Endodermal cell (in vitro differentiated cells): ENCODE results near the gene SFT2D1. TPM values are rescaled to one million over a fixed set of nuclear protein-coding genes. Genes with fewer than 3 reads are reported as not detected.
A peak's percentile ranks its signal among the peaks of the same experiment; 100 is the strongest.

Experiments
- DNase-seq: peaks from one replicate; pipeline ENCODE4 v3.0.0-alpha.2; 2017
- H3K27ac ChIP-seq: 2 replicates; pipeline ENCODE4 v1.5.1; 2013; ENCODE audit warnings: mild to moderate bottlenecking, low read depth, low read length, moderate library complexity
- H3K27me3 ChIP-seq: 2 replicates; pipeline ENCODE4 v1.6.1; 2013; ENCODE audit warnings: mild to moderate bottlenecking, low read length, moderate library complexity; ENCODE audit not compliant: insufficient read depth, control insufficient read depth, poor library complexity, severe bottlenecking
- H3K36me3 ChIP-seq: 2 replicates; pipeline ENCODE4 v1.7.0; 2013; ENCODE audit warnings: mild to moderate bottlenecking, low read length, moderate library complexity; ENCODE audit not compliant: control insufficient read depth, insufficient read depth
- H3K4me1 ChIP-seq: one replicate; pipeline ENCODE4 v1.7.0; 2013; ENCODE audit warnings: low read length; ENCODE audit not compliant: control insufficient read depth, insufficient read depth
- H3K4me3 ChIP-seq: 2 replicates; pipeline ENCODE4 v1.5.1; 2013; ENCODE audit warnings: mild to moderate bottlenecking, low read length, moderate library complexity
- H3K9ac ChIP-seq: 2 replicates; pipeline ENCODE4 v1.6.1; 2013; ENCODE audit warnings: mild to moderate bottlenecking, low read length, moderate library complexity; ENCODE audit not compliant: poor library complexity, severe bottlenecking; ENCODE audit errors: extremely low read depth
- H3K9me3 ChIP-seq: 2 replicates; pipeline ENCODE4 v1.6.1; 2013; ENCODE audit warnings: mild to moderate bottlenecking, low read length, moderate library complexity; ENCODE audit not compliant: control insufficient read depth
- H3K27ac Mint-ChIP-seq: 2 replicates; pipeline ENCODE4 v1.8.0; 2020; ENCODE audit warnings: mixed read lengths
- H3K27me3 Mint-ChIP-seq: 2 replicates; pipeline ENCODE4 v1.8.0; 2021; ENCODE audit warnings: mild to moderate bottlenecking, mixed read lengths; ENCODE audit not compliant: insufficient read depth
- H3K36me3 Mint-ChIP-seq: 2 replicates; pipeline ENCODE4 v1.8.0; 2020; ENCODE audit warnings: low read depth, mixed read lengths
- H3K4me1 Mint-ChIP-seq: 2 replicates; pipeline ENCODE4 v1.8.0; 2020; ENCODE audit warnings: mixed read lengths
- H3K4me3 Mint-ChIP-seq: 2 replicates; pipeline ENCODE4 v1.8.0; 2020; ENCODE audit warnings: mild to moderate bottlenecking, moderate library complexity, mixed read lengths
- H3K9me3 Mint-ChIP-seq: 2 replicates; pipeline ENCODE4 v1.8.0; 2020; ENCODE audit warnings: mild to moderate bottlenecking, mixed read lengths
- WGBS, 2 experiments: methylation state at CpG; one replicate each; pipeline versions ENCODE4 v1.1.5 to v1.1.7; 2013; ENCODE audit warnings: missing lambda C conversion rate in 2 of 2, mixed read lengths in 1 of 2; ENCODE audit not compliant: insufficient coverage in 1 of 2, insufficient read length in 1 of 2; 5-methylcytosine and 5-hydroxymethylcytosine counted together
- total RNA-seq, 2 donors: library from RNA; stranded (reverse); fragmentation: NEBNext Ultra II Directional in 1 of 2; extraction: Animal tissue kit (Norgen Biotek cat#: 25700) in 1 of 2; gene quantifications; 2 replicates in 1 of 2; 3 replicates in 1 of 2; pipeline ENCODE4 v1.2.1, GENCODE V29; 2021
- TF ChIP-seq, protein P1 (sequence below): fragments of 200-600 bp; sonication (generic); conservative IDR thresholded peaks from 2 replicates; pipeline ENCODE4 v1.5.0; 2021; ENCODE audit warnings: antibody characterized with exemption, mild to moderate bottlenecking

Gene SFT2D1
- total RNA-seq, 2 donors from 2014 or later = 42.4 to 53.9 TPM

DNA sequence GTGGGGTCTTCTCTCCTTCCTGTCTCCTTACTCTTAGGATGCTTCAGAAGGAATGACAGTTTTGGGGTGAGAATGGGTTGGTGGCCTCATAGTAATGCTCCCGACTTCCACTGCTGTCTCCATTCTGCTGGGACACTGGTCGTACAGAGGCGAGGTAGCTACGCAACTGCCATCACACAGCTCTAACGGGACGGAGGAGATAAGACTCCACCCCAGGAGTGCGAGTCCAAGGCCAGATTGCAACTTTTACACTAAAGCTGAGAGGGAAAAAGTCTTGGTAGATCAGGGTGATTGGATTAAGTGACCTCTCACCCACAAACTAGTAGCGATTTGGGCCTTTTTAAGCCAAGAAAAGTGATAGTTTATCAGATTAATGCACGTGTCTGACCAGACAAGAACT, 32.4 kb downstream of the SFT2D1 start:
- H3K27ac ChIP-seq = no peak overlapping the region
- WGBS, 2 experiments = 91 to 92% methylated on average over 9 of the region's 9 CpGs
- H3K27me3 ChIP-seq = peaks cover 56% of the 10 kb centered on the region
- no peak overlapping the region for H3K9ac ChIP-seq
- Mint-ChIP-seq H3K27ac (no peak overlapping the region), H3K27me3 (peaks cover 54% of the 10 kb centered on the region), H3K9me3 (no peaks in the 10 kb centered on the region), H3K4me1 (peaks cover 20% of the 10 kb centered on the region), H3K36me3 (no peaks in the 10 kb centered on the region), H3K4me3 (no peak overlapping the region)
- no peaks in the 10 kb centered on the region for H3K4me1 ChIP-seq
- H3K9me3 ChIP-seq = no peaks in the 10 kb centered on the region
- no peak for DNase-seq
- TF ChIP-seq, protein P1, sequence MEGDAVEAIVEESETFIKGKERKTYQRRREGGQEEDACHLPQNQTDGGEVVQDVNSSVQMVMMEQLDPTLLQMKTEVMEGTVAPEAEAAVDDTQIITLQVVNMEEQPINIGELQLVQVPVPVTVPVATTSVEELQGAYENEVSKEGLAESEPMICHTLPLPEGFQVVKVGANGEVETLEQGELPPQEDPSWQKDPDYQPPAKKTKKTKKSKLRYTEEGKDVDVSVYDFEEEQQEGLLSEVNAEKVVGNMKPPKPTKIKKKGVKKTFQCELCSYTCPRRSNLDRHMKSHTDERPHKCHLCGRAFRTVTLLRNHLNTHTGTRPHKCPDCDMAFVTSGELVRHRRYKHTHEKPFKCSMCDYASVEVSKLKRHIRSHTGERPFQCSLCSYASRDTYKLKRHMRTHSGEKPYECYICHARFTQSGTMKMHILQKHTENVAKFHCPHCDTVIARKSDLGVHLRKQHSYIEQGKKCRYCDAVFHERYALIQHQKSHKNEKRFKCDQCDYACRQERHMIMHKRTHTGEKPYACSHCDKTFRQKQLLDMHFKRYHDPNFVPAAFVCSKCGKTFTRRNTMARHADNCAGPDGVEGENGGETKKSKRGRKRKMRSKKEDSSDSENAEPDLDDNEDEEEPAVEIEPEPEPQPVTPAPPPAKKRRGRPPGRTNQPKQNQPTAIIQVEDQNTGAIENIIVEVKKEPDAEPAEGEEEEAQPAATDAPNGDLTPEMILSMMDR = no peak
- H3K36me3 ChIP-seq = no peaks in the 10 kb centered on the region
- no peak overlapping the region for H3K4me3 ChIP-seq

DNA sequence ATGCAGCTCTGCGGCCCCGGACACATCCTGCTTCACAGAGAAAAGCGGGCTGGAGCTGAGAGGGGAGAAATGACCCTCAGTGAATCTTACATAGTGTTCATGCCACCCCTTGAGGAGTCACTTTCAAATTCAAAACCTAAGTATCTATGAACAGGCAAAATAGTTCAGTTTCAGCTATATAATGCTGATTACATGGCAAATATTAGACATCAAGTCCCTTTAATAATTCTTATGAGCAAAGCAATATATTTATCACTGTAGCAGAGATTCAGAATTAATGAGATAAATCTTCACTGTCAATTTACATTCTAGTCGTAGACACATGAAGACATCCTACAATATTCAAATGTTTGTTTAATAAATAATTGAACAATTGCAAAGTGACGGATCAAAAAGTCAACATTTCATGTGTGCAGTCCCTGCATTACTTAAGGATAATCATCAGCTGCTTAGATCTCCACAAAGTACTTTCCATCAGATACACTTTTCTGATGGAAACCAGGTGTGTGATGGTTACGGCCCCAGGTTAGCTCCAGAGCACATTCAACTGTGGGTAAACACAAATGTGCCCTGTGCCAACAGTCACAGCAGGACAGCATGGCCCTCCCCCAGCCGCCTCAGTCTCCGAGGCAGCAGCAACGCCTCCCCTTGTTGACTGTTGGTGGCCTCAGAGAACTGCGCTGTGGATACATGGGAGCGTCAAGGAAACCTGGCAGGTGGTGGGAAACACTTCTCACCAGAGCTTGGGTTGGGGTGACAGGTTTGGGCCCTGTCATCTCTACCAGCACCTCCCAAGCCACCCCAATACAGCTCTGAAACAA, 33.4 kb downstream of the SFT2D1 start:
- peaks cover 13% of the 10 kb centered on the region for H3K4me1 Mint-ChIP-seq
- peak overlapping the region; percentile 46 for H3K4me3 Mint-ChIP-seq
- 37 to 55% methylated on average over 5 to 11 of the region's 11 CpGs for WGBS, 2 experiments
- Histone ChIP-seq H3K4me3 (peak overlapping the region; percentile 66), H3K4me1 (no peaks in the 10 kb centered on the region), H3K36me3 (no peaks in the 10 kb centered on the region), H3K9me3 (no peaks in the 10 kb centered on the region), H3K27ac (no peak overlapping the region), H3K27me3 (peaks cover 61% of the 10 kb centered on the region), H3K9ac (no peak overlapping the region)
- H3K9me3 Mint-ChIP-seq = no peaks in the 10 kb centered on the region
- H3K36me3 Mint-ChIP-seq = no peaks in the 10 kb centered on the region
- TF ChIP-seq, protein P1 = no peak
- peaks cover 57% of the 10 kb centered on the region for H3K27me3 Mint-ChIP-seq
- DNase-seq = no peak
- H3K27ac Mint-ChIP-seq = no peak overlapping the region

DNA sequence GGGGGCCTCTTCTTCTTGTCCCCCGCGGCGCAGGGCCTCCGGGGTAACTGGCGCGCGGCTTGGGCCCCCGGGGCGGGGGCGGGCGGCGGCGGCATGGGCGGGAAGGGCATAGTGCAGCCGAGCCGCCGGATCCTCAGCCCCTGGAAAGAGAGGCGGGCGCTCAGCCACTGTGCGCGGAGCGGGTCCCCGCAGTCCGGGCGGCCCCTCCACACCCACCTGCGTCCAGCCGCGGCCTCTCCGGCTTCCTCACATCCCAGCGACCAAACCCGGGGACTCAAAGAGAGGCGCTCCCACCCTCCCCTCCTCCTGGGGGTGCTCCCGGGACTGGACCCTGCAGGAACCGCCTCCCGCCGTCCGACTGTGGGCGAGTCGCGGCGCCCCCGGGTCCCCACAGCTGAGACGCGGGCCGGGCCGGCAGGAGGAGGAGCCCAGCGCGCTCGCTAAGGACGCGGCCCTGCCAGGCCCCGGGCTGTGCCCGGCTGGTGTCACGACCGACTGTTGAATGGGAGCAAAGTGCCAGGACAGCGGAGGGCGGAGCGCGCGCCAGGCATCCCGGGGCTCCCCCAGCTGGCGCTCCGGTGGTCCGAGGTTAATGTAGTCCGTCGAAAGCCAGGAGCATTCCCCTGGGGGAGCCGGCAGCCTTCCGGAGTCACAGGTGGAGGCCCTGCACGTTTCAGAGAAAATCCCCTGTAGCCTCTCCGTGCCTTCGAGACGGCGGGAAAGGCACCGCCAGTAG, 34.1 kb downstream of the SFT2D1 start, which contains the start of gene PRR18:
Gene PRR18 (minus strand): TSS at position 360 of the 736 bp plus-strand sequence. CDS start 250 bp downstream, at position 110.
- H3K27me3 Mint-ChIP-seq = peaks cover 57% of the 10 kb centered on the region
- peak within 1 kb of the TSS; percentile 46 for H3K4me3 Mint-ChIP-seq
- H3K4me1 Mint-ChIP-seq = peaks cover 8% of the 10 kb centered on the region
- no peaks in the 10 kb centered on the region for H3K4me1 ChIP-seq
- H3K27me3 ChIP-seq = peaks cover 61% of the 10 kb centered on the region
- TF ChIP-seq, protein P1 = no peak
- no peaks in the 10 kb centered on the region for H3K9me3 Mint-ChIP-seq
- peak within 1 kb of the TSS; percentile 66 for H3K4me3 ChIP-seq
- no peaks in the 10 kb centered on the region for H3K36me3 Mint-ChIP-seq
- DNase-seq = peak; percentile 77
- no peaks in the 10 kb centered on the region for H3K36me3 ChIP-seq
- no peaks in the 10 kb centered on the region for H3K9me3 ChIP-seq
- WGBS, 2 experiments = 2 to 4% methylated on average over 6 to 74 of the region's 74 CpGs
- H3K9ac ChIP-seq = no peak within 1 kb of the TSS
- H3K27ac ChIP-seq = no peak within 1 kb of the TSS
- H3K27ac Mint-ChIP-seq = no peak within 1 kb of the TSS
